Activated naive CD8-positive, alpha-beta T cell treated with anti-CD3 and anti-CD28 coated beads, Interleukin-2, amount 50 U/mL, for 24 hours (primary cell): ENCODE results near the gene CD6.

Source experiments
- ATAC-seq: fragments of 150-1000 bp; cut with Tn5 transposase; one replicate; pipeline ENCODE4 v1.10.0; 2021
- DNase-seq: peaks from one replicate; pipeline ENCODE4 v3.0.0; 2021
- H3K27ac Mint-ChIP-seq: one replicate; pipeline ENCODE4 v1.8.0; 2021; ENCODE audit warnings: mild to moderate bottlenecking, mixed read lengths
- H3K27me3 Mint-ChIP-seq: one replicate; pipeline ENCODE4 v1.8.0; 2021; ENCODE audit warnings: mixed read lengths
- H3K36me3 Mint-ChIP-seq: one replicate; pipeline ENCODE4 v1.8.0; 2021; ENCODE audit warnings: low read depth, mixed read lengths
- H3K4me1 Mint-ChIP-seq: one replicate; pipeline ENCODE4 v1.8.0; 2021; ENCODE audit warnings: mixed read lengths
- H3K4me3 Mint-ChIP-seq: one replicate; pipeline ENCODE4 v1.8.0; 2021; ENCODE audit warnings: mild to moderate bottlenecking, moderate library complexity, mixed read lengths
- H3K9me3 Mint-ChIP-seq: one replicate; pipeline ENCODE4 v1.8.0; 2021; ENCODE audit warnings: mixed read lengths

The CD6 gene

DNA sequence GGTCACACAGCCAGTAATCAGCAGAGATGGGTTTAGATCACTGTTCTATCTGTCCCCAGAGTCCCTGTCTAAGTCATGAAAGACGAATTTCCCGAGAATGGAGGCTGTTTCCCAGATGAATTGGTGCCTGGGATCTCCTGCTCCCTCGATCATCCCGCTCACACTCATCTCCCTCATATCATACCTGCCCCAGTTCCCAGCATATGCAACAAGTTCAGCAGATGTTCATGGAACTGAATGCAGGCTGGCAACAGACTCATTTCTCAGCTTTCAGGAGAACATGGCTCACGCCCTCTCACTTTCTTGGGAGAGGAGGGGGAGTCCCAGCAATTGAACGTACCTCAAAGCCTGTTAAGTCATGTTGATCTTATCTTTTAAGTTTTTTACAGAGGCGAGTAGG lies 22.1 kb downstream of the CD6 start:
- ATAC-seq (peak; percentile 59), DNase-seq (peak; percentile 35)
- peak overlapping the region; percentile 86 for H3K27ac Mint-ChIP-seq
- H3K4me1 Mint-ChIP-seq: peaks cover 85% of the 10 kb centered on the region
- H3K9me3 Mint-ChIP-seq: no peaks in the 10 kb centered on the region
- no peaks in the 10 kb centered on the region for H3K27me3 Mint-ChIP-seq
- H3K36me3 Mint-ChIP-seq: peaks cover 58% of the 10 kb centered on the region
- peak overlapping the region; percentile 57 for H3K4me3 Mint-ChIP-seq

DNA sequence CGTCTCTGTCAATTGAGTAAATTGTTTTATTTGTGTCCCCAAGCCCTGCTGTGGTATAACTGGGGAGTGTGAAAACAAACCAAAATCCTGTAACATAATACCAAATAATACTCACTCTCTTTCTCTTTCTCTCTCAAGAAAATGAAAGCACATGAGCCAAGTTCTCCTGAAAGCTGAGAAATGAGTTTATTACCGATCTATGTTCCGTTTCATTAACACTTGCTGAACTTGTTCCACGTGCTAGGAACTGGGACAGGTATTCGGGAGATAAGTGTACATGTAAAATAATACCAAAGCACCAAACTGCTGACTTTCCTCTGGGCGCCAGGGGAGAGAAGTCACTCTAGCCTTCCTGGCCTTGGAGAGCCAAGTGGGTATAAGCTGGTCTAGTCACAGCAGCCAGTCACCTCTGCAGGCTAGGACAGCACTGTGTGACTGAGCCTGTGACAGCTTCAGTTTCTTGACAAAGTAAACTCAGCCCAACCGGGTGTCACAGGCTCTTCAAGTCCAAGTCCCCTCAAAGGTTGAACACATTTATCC lies 23.1 kb downstream of the CD6 start:
- peaks cover 50% of the 10 kb centered on the region for H3K36me3 Mint-ChIP-seq
- H3K4me1 Mint-ChIP-seq: peaks cover 80% of the 10 kb centered on the region
- ATAC-seq (peak; percentile 63), DNase-seq (no peak)
- H3K4me3 Mint-ChIP-seq: peak overlapping the region; percentile 59
- H3K27me3 Mint-ChIP-seq: no peaks in the 10 kb centered on the region
- no peaks in the 10 kb centered on the region for H3K9me3 Mint-ChIP-seq
- peak overlapping the region; percentile 86 for H3K27ac Mint-ChIP-seq

DNA sequence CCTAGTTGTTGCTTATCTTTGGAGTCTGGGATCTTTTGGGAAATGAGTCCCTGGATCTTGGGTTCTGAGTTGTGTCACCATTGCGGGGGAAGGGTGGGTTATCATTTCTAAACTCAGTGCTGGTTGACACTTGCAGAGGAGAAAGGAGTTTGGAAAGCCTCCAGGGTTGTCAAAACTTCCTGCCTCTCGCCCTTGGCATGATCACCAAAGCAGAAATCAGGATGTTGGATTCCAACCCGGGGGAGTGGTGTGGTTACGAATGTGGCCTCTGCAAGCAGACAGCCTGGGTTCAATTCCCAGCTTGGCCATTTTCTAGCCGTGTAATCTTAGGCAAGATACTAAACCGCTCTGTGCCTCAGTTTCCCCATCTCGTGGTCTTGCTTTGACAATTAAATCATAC lies 24.3 kb downstream of the CD6 start:
- Mint-ChIP-seq H3K27me3 (no peaks in the 10 kb centered on the region), H3K27ac (peak overlapping the region; percentile 86), H3K4me3 (no peak overlapping the region), H3K4me1 (peaks cover 76% of the 10 kb centered on the region), H3K9me3 (no peaks in the 10 kb centered on the region), H3K36me3 (peaks cover 49% of the 10 kb centered on the region)
- ATAC-seq (no peak), DNase-seq (no peak)

DNA sequence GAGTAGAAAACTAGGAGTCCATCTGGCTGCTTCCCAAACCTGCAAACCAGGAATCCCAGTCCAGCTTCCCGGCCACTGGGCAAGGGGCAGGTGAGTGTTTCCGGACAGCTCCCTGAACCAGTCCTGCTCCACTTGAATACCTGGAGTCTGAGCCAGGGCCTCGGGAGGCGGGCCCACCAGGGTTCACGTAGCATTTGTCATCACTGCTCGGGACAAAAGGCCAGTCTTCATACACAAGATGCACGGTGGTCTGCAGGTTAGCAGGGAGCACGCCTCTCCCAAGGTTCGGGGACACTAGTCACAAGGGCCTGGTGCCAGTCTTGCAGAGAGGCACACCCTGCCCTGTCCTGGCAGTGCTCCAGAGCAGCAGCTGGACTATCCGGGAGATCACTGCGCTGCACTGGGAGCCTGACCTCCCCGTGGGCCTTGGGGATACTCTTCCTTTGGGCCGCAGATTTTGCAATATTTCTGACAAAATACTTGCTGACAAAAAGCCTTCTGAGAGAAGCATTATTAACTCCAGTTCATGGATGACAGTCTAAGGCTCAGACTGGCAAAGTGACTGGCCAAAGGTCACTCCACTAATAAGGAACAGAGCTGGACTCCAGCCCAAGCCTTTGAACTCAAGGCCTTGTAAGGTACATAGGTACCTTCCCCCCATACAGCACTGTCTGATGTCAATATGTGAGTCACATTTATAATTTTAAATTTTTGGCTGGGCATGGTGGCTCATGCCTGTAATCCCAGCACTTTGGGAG lies 25.1 kb downstream of the CD6 start:
- ATAC-seq: no peak
- peaks cover 71% of the 10 kb centered on the region for H3K4me1 Mint-ChIP-seq

DNA sequence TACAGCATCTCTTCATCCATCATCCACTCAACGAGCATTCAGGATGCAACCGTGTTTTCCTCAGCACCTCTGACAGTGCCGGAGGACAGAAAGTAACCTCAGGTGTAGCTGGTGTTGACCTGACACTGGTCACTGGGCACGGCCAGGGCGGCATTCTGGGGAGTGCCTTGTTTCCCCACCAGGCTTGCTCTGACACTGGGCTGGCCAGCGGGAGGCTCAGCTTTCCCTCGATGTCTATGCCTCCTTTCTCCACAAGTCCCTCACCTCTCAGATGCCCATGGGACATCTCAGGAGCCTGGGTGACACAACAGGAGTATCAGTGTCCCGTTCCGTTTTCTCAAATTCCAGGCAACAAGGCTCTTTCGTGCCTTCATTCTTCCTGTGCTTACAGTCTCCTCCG lies 28.9 kb downstream of the CD6 start:
- no peak for DNase-seq
- no peaks in the 10 kb centered on the region for H3K9me3 Mint-ChIP-seq
- peaks cover 77% of the 10 kb centered on the region for H3K4me1 Mint-ChIP-seq
- H3K4me3 Mint-ChIP-seq: no peak overlapping the region
- peaks cover 41% of the 10 kb centered on the region for H3K36me3 Mint-ChIP-seq
- H3K27ac Mint-ChIP-seq: peak overlapping the region; percentile 56
- no peaks in the 10 kb centered on the region for H3K27me3 Mint-ChIP-seq
- ATAC-seq: no peak

More for the DNA sequence above, 25.1 kb downstream of the CD6 start:
- DNase-seq: no peak
- no peak overlapping the region for H3K4me3 Mint-ChIP-seq
- H3K9me3 Mint-ChIP-seq: no peaks in the 10 kb centered on the region
- no peak overlapping the region for H3K27ac Mint-ChIP-seq
- peaks cover 46% of the 10 kb centered on the region for H3K36me3 Mint-ChIP-seq
- H3K27me3 Mint-ChIP-seq: no peaks in the 10 kb centered on the region

DNA sequence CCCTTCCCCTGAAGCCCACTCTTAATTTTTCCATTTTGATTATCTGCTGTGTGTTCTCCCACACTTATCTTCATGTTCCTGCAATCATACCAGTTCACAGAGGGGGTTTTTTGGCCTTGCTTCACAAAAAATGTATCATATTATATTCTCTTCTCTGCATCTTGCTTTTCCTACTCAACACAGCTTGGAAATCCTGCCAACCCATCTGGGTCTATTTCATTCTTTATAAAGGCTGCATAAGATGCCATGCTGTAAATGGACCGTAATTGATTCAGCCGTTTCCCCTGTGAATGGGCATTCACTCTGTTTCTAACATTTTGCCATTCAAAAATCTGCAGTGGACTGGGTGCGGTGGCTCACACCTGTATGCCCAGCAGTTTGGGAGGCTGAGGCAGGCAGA lies 30.5 kb downstream of the CD6 start:
- Mint-ChIP-seq H3K27ac (peak overlapping the region; percentile 68), H3K4me3 (no peak overlapping the region), H3K4me1 (peaks cover 80% of the 10 kb centered on the region), H3K36me3 (peaks cover 40% of the 10 kb centered on the region), H3K9me3 (no peaks in the 10 kb centered on the region), H3K27me3 (no peaks in the 10 kb centered on the region)
- DNase-seq (no peak), ATAC-seq (no peak)

DNA sequence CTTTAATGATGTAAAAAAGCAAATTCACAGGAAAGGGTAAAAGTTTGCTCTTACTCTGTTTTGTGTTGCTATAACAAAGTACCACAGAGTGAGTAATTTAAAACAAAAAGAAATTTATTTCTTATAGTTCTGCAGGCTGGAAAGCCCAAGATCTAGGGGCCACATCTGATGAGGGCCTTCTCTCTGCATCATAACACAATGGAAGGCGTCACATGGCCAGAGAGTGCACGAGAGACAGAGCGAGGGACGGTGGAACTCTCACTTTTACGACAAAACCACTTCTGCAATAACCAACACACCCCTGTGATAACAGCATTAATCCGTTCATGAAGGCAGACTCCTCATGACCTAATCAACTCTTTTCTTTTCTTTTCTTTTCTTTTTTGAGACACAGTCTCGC lies 31.1 kb downstream of the CD6 start:
- Mint-ChIP-seq H3K36me3 (peaks cover 44% of the 10 kb centered on the region), H3K27me3 (no peaks in the 10 kb centered on the region), H3K4me1 (peaks cover 81% of the 10 kb centered on the region), H3K27ac (peak overlapping the region; percentile 82), H3K4me3 (no peak overlapping the region), H3K9me3 (no peaks in the 10 kb centered on the region)
- no peak for ATAC-seq
- no peak for DNase-seq

DNA sequence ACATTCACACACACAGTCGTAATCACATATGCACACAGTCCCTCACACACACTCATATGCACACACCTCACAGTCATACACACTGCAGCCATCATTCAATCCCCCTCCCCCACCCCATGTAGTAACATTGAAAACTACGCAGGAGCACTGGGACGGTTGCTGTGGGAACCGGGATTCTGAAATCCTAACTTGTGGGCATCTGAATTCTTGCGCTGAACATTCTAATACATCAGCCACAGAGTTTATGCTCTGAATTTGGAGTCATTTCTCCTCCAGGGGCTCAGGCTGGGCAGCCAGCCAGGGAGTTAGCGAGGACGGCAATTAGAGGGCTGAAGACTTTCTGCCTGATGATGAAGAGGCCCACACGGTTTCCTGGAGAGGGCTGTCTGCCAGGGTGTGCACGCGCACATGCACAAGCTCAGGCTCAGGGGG lies 32.7 kb downstream of the CD6 start:
- peak overlapping the region; percentile 80 for H3K27ac Mint-ChIP-seq
- H3K4me1 Mint-ChIP-seq: peaks cover 79% of the 10 kb centered on the region
- H3K36me3 Mint-ChIP-seq: peaks cover 53% of the 10 kb centered on the region
- H3K9me3 Mint-ChIP-seq: no peaks in the 10 kb centered on the region
- peak overlapping the region; percentile 55 for H3K4me3 Mint-ChIP-seq
- ATAC-seq (peak; percentile 45), DNase-seq (no peak)
- no peaks in the 10 kb centered on the region for H3K27me3 Mint-ChIP-seq

DNA sequence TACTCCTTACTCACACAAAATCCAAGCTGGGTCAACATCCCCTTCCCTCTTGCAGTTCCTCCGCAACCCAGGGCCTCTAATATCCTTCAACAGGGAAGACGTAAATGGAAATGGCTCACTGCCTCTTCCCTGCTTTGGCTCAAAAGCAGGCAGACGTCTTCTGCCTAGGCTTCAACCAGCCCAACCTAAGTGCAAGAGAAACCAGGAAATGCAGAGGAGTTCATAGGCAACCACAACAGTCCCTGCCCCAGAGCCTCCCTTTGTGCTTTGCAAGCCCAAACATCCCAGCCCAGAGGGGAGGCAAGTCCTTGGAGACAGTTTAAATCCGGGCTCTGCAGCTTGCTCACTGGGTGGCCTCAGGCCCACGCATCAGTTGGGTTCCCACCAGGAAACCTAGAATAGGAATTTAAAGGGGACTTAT lies 33.3 kb downstream of the CD6 start:
- peaks cover 84% of the 10 kb centered on the region for H3K4me1 Mint-ChIP-seq
- H3K36me3 Mint-ChIP-seq: peaks cover 58% of the 10 kb centered on the region
- DNase-seq (no peak), ATAC-seq (peak; percentile 62)
- H3K4me3 Mint-ChIP-seq: peak overlapping the region; percentile 55
- no peaks in the 10 kb centered on the region for H3K27me3 Mint-ChIP-seq
- peak overlapping the region; percentile 80 for H3K27ac Mint-ChIP-seq
- H3K9me3 Mint-ChIP-seq: no peaks in the 10 kb centered on the region

DNA sequence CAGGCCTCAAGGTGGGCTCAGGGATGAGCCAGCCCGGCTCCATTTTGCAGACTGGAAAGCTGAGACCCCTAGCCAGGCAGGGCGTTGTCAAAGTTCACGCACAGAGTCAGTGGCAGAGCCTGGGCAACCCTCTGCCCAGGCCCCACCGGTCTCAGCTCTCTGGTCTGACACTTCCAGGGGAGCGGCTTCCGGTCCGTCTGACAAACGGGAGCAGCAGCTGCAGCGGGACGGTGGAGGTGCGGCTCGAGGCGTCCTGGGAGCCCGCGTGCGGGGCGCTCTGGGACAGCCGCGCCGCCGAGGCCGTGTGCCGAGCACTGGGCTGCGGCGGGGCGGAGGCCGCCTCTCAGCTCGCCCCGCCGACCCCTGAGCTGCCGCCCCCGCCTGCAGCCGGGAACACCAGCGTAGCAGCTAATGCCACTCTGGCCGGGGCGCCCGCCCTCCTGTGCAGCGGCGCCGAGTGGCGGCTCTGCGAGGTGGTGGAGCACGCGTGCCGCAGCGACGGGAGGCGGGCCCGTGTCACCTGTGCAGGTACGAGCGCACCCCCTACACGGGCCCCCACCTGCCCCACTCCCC lies 36.0 kb downstream of the CD6 start:
- Mint-ChIP-seq H3K27ac (no peak overlapping the region), H3K27me3 (no peaks in the 10 kb centered on the region), H3K4me1 (peaks cover 73% of the 10 kb centered on the region), H3K36me3 (peaks cover 51% of the 10 kb centered on the region), H3K4me3 (peak overlapping the region; percentile 20), H3K9me3 (no peaks in the 10 kb centered on the region)
- DNase-seq: no peak
- ATAC-seq: no peak

DNA sequence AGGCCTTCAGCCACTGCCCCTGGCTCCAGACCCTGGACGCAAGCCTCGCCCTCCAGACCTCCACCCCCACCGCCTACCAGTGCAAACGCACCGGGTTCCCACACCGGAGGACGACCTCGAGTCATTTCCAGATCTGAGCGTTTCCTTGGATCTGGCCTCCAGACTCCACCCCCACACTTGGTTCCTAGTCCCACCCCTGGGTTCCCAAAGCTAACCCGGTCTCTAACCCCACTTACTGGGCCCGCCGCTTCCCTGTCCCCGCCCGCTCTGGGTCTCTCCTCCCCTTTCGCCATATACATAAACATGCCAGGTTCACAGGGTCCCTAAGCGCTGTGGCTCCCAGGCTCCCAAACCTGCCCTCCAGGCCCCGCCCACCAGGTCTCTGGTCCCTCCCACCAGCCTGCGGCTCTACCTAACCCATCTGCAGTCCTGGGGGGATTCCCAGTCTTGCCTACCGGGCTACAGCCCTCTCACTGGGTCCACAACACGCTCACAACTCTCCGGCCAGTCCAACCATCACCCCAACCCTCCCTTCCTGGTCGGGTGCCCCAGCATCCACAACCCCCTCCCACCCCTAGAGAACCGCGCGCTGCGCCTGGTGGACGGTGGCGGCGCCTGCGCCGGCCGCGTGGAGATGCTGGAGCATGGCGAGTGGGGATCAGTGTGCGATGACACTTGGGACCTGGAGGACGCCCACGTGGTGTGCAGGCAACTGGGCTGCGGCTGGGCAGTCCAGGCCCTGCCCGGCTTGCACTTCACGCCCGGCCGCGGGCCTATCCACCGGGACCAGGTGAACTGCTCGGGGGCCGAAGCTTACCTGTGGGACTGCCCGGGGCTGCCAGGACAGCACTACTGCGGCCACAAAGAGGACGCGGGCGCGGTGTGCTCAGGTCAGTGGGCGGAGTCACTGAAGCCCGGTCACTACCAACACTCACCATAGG lies 36.7 kb downstream of the CD6 start:
- ATAC-seq (no peak), DNase-seq (no peak)
- peaks cover 52% of the 10 kb centered on the region for H3K36me3 Mint-ChIP-seq
- H3K9me3 Mint-ChIP-seq: no peaks in the 10 kb centered on the region
- no peaks in the 10 kb centered on the region for H3K27me3 Mint-ChIP-seq
- H3K27ac Mint-ChIP-seq: peak overlapping the region; percentile 78
- H3K4me3 Mint-ChIP-seq: peak overlapping the region; percentile 54
- H3K4me1 Mint-ChIP-seq: peaks cover 68% of the 10 kb centered on the region

DNA sequence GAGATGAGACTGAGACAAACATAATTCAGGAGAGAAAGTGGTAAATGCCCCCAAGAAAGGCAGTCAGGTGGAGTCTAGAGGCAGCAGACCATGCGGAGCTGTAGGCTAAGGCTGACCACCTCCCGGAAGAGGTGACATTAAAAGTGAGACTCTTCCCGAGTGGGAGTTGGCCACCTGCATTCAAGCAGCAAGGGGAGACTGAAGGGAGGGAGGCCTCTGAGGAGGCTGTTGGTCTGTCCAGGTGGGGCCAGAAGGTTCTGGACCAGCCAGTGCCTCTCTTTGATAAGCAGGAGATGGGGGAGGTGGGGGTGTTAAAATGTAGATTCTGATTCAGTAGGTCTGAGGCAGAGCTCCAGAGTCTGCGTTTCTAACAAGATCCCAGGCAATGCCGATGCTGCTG lies 37.5 kb downstream of the CD6 start:
- Mint-ChIP-seq H3K36me3 (peaks cover 55% of the 10 kb centered on the region), H3K9me3 (no peaks in the 10 kb centered on the region), H3K27me3 (no peaks in the 10 kb centered on the region), H3K4me1 (peaks cover 61% of the 10 kb centered on the region), H3K27ac (peak overlapping the region; percentile 62), H3K4me3 (no peak overlapping the region)
- ATAC-seq: no peak
- no peak for DNase-seq

DNA sequence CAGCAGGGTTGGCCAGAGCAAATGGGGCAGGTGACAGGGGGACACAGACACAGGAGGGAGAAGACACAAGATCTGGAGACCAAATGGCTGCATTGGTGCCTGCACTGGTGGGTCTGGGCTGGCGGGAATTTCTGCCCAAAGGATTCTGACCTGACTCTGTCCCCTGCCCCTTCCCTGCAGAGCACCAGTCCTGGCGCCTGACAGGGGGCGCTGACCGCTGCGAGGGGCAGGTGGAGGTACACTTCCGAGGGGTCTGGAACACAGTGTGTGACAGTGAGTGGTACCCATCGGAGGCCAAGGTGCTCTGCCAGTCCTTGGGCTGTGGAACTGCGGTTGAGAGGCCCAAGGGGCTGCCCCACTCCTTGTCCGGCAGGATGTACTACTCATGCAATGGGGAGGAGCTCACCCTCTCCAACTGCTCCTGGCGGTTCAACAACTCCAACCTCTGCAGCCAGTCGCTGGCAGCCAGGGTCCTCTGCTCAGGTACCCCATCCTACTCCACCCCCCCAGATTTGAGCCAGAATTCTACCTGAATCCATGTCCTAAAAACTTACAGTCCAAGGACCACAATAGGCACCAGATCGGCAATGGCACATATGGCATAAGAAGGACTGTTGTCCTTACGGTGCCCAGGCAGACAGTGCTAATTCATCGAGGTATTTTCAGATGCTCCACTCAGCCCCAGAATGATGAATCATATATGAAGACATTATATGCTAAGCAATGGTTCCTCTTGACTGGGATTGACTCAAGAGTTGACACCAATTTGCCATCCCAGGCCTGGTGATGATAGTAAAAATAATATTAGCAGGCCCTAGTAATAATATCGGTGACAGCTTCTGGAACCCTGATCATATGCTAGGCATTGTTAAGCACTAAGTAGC lies 38.2 kb downstream of the CD6 start:
- Mint-ChIP-seq H3K27ac (peak overlapping the region; percentile 62), H3K36me3 (peaks cover 52% of the 10 kb centered on the region), H3K27me3 (no peaks in the 10 kb centered on the region), H3K4me3 (no peak overlapping the region), H3K4me1 (peaks cover 54% of the 10 kb centered on the region), H3K9me3 (no peaks in the 10 kb centered on the region)
- no peak for ATAC-seq
- no peak for DNase-seq
